HG03575 (cell line): ENCODE results near the gene CFAP61.
"Not testable (repeated sequence)": the region's sequence is repeated elsewhere in the genome, so short reads cannot be mapped to it uniquely, and the experiment has no call there.

Experiments
- ATAC-seq: cut with Tn5 transposase; IDR thresholded peaks from one replicate; pipeline ENCODE4 v1.9.1; 2021; ENCODE audit not compliant: unreplicated experiment, insufficient number of reproducible peaks, low FRiP score; ENCODE audit errors: extremely low read depth

The CFAP61 gene

GRCh38 chr20:20052074-20052970, at the start of gene CFAP61, which contains the start of gene CRNKL1:
Gene CFAP61, plus strand, starts transcription at chr20:20052532. Its CDS starts 4,122 bp downstream, at chr20:20056654.
Gene CRNKL1, minus strand, starts transcription at chr20:20052466. Its CDS starts 124 bp downstream, at chr20:20052342.
- peak; percentile 69 for ATAC-seq

GRCh38 chr20:20003031-20003954, 49.0 kb upstream of the CFAP61 start:
- ATAC-seq = no peak

GRCh38 chr20:20003955-20004322, 48.4 kb upstream of the CFAP61 start:
- ATAC-seq = not testable (repeated sequence)

GRCh38 chr20:20005342-20005741, 47.0 kb upstream of the CFAP61 start:
- ATAC-seq = no peak

GRCh38 chr20:20009784-20010253, 42.5 kb upstream of the CFAP61 start:
- ATAC-seq = no peak

GRCh38 chr20:20010639-20011500, 41.5 kb upstream of the CFAP61 start:
- no peak for ATAC-seq

- no peak for ATAC-seq
These were observed 39.8 kb upstream of the CFAP61 start for GRCh38 chr20:20012541-20012940.

GRCh38 chr20:20014659-20015058, 37.7 kb upstream of the CFAP61 start:
- ATAC-seq = no peak

- ATAC-seq = peak; percentile 79
These were observed 35.1 kb upstream of the CFAP61 start, which contains the start of gene NAA20 for GRCh38 chr20:20017001-20017843. Gene NAA20, plus strand, starts transcription at chr20:20017362. Its CDS starts 35 bp downstream, at chr20:20017397.

- ATAC-seq = no peak
These were observed 34.5 kb upstream of the CFAP61 start for GRCh38 chr20:20017844-20018185.

GRCh38 chr20:20018366-20018765, 34.0 kb upstream of the CFAP61 start:
- no peak for ATAC-seq

GRCh38 chr20:20019123-20019522, 33.2 kb upstream of the CFAP61 start:
- ATAC-seq = no peak

- no peak for ATAC-seq
These were observed 31.4 kb upstream of the CFAP61 start for GRCh38 chr20:20020908-20021307.

- no peak for ATAC-seq
These were observed 30.5 kb upstream of the CFAP61 start for GRCh38 chr20:20021835-20022234.

- no peak for ATAC-seq
These were observed 29.8 kb upstream of the CFAP61 start for GRCh38 chr20:20022498-20022897.

GRCh38 chr20:20023395-20023794, 28.9 kb upstream of the CFAP61 start:
- ATAC-seq = no peak

- no peak for ATAC-seq
These were observed 27.4 kb upstream of the CFAP61 start for GRCh38 chr20:20024942-20025341.

- no peak for ATAC-seq
These were observed 25.0 kb upstream of the CFAP61 start for GRCh38 chr20:20027284-20027683.
